Measurements from ENCODE around the gene DNLZ. TPM values are rescaled to one million over a fixed set of nuclear protein-coding genes. Genes with fewer than 3 reads are reported as not detected.

The DNLZ gene
- total and polyA plus RNA-seq, 12 donors = 23.3 to 49.2 (median 32.5) TPM

DNA sequence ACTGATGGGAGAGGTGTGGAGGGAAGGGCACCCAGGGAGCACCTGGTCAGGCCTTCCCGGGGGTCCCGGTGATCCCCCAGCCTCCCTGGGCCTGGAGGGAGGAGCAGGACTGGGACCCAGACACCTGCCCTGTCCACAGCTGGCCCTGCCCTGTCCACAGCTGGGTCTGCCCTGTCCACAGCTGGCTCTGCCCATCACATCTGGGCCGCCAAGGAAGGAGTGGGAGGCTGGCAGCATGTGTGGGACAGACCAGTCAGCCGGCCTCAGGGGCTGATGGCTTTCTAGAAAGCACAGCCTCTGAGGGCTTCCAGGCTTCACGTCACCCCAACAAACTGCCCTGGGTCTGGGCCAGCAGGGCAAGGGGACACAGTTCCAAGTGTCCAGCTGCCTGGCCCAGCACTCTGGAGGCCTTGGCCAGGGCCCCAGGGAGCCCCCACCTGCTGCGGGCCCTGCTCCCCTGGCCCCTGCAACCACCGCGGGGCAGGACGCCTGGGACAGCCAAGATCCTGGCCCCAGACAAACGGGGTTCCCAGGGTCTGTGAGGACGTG is 12.2 kb downstream of the DNLZ start:
- no peaks in the 10 kb centered on the region for H3K27me3 ChIP-seq
- TF ChIP-seq, protein P1, sequence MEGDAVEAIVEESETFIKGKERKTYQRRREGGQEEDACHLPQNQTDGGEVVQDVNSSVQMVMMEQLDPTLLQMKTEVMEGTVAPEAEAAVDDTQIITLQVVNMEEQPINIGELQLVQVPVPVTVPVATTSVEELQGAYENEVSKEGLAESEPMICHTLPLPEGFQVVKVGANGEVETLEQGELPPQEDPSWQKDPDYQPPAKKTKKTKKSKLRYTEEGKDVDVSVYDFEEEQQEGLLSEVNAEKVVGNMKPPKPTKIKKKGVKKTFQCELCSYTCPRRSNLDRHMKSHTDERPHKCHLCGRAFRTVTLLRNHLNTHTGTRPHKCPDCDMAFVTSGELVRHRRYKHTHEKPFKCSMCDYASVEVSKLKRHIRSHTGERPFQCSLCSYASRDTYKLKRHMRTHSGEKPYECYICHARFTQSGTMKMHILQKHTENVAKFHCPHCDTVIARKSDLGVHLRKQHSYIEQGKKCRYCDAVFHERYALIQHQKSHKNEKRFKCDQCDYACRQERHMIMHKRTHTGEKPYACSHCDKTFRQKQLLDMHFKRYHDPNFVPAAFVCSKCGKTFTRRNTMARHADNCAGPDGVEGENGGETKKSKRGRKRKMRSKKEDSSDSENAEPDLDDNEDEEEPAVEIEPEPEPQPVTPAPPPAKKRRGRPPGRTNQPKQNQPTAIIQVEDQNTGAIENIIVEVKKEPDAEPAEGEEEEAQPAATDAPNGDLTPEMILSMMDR (IDR thresholded peaks at IDR 0.05) = no peak
- H3K36me3 ChIP-seq = peaks cover 0 to 30% (median 0%) of the 10 kb centered on the region in 9 donors
- peaks cover 7 to 40% (median 28%) of the 10 kb centered on the region in 9 donors for H3K4me1 ChIP-seq
- H3K27ac ChIP-seq = peak overlapping the region in 1 of 10 donors; percentile 31
- intact Hi-C loops (cut with DNase I) = no loop called here
- H3K4me3 ChIP-seq = no peak overlapping the region
- ATAC-seq (no peak), DNase-seq (no peak)
- no peaks in the 10 kb centered on the region for H3K9me3 ChIP-seq
- 84 to 85% methylated on average over 11 of the region's 11 CpGs for WGBS, 2 donors

- Histone ChIP-seq H3K9me3 (no peaks in the 10 kb centered on the region), H3K4me1 (peaks cover 19 to 45% (median 34%) of the 10 kb centered on the region in 9 donors), H3K36me3 (peaks cover 0 to 23% (median 0%) of the 10 kb centered on the region in 9 donors), H3K27ac (no peak overlapping the region), H3K4me3 (no peak overlapping the region), H3K27me3 (no peaks in the 10 kb centered on the region)
- intact Hi-C loops (cut with DNase I) = loop anchor here in 1 of 10 donors (10.0 kb wide), 1 partner anchor 55 kb away; the partner anchor contains the start of gene SNAPC4
- TF ChIP-seq, protein P1 (IDR thresholded peaks at IDR 0.05) = no peak
- WGBS, 2 donors = 87 to 90% methylated on average over 24 of the region's 24 CpGs
- no peak for DNase-seq
- no peak for ATAC-seq
Observed at GRCh38 chr9:136349546-136349945, 14.0 kb downstream of the DNLZ start.

DNA sequence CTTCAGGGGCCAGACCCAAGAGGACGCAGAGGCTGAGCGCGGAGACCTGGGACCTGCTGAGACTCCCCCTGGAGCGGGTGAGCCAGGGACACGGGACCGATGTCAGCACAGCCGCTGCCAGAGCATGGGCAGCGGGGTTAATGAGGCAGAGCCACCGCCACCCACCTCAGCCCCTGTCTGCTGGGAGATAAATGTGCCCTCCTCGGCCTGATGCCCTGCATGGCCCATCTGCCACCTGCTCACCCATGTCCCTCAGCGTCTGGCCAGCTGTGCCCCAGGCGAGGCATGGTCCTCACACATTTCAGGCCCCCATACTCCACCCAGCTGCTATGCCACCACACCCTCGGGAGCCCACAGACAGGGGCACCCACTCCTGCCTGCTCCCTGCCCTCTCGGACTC is 14.9 kb downstream of the DNLZ start:
- Histone ChIP-seq H3K4me1 (peaks cover 13 to 39% (median 26%) of the 10 kb centered on the region in 9 donors), H3K27ac (no peak overlapping the region), H3K9me3 (no peaks in the 10 kb centered on the region), H3K27me3 (no peaks in the 10 kb centered on the region), H3K36me3 (peaks cover 0 to 23% (median 0%) of the 10 kb centered on the region in 9 donors), H3K4me3 (no peak overlapping the region)
- intact Hi-C loops (cut with DNase I) = loop anchor here in 1 of 10 donors (10.0 kb wide), 1 partner anchor 56 kb away; the partner anchor contains the start of gene SNAPC4
- TF ChIP-seq, protein P1 (IDR thresholded peaks at IDR 0.05) = no peak
- ATAC-seq (no peak), DNase-seq (no peak)
- WGBS, 2 donors = 93 to 95% methylated on average over 14 of the region's 14 CpGs

GRCh38 chr9:136347472-136348256 is 15.9 kb downstream of the DNLZ start:
- ATAC-seq = no peak
- intact Hi-C loops (cut with DNase I) = loop anchor here in 1 of 10 donors (10.0 kb wide), 1 partner anchor 57 kb away; the partner anchor contains the start of gene SNAPC4
- WGBS, 2 donors = 70 to 76% methylated on average over 34 of the region's 34 CpGs
- no peak overlapping the region for H3K27ac ChIP-seq
- no peaks in the 10 kb centered on the region for H3K27me3 ChIP-seq
- no peak overlapping the region for H3K4me3 ChIP-seq
- TF ChIP-seq, protein P1 (IDR thresholded peaks at IDR 0.05) = no peak
- no peak for DNase-seq
- H3K9me3 ChIP-seq = no peaks in the 10 kb centered on the region
- peaks cover 20 to 39% (median 28%) of the 10 kb centered on the region in 9 donors for H3K4me1 ChIP-seq
- peaks cover 0 to 23% (median 0%) of the 10 kb centered on the region in 9 donors for H3K36me3 ChIP-seq

Measured in heart right ventricle (tissue), 16 donors.